Smooth muscle cell (in vitro differentiated cells): ENCODE results near the gene SPRN. TPM values are rescaled to one million over a fixed set of nuclear protein-coding genes. Genes with fewer than 3 reads are reported as not detected.
"Not testable (repeated sequence)": the region's sequence is repeated elsewhere in the genome, so short reads cannot be mapped to it uniquely, and the experiment has no call there.

Source experiments
- DNase-seq: peaks from one replicate; lab custom pipeline; 2025; ENCODE audit not compliant: unreplicated experiment; lab: John Stamatoyannopoulos, UW
- H2AFZ ChIP-seq: fragments of 200-600 bp; sonication (generic); 2 replicates; pipeline ENCODE4 v1.6.0; 2016; ENCODE audit warnings: antibody characterized with exemption, low read depth, mild to moderate bottlenecking
- H3F3A ChIP-seq: fragments of 200-600 bp; sonication (generic); 2 replicates; pipeline ENCODE4 v1.6.0; 2017; ENCODE audit warnings: antibody characterized with exemption, low read depth
- H3K27ac ChIP-seq: fragments of 200-600 bp; sonication (generic); 2 replicates; pipeline ENCODE4 v1.5.1; 2016; ENCODE audit warnings: low read depth, mild to moderate bottlenecking
- H3K27me3 ChIP-seq: fragments of 200-600 bp; sonication (generic); 2 replicates; pipeline ENCODE4 v1.6.1; 2016; ENCODE audit warnings: low read depth, mild to moderate bottlenecking
- H3K36me3 ChIP-seq: fragments of 200-600 bp; sonication (generic); 2 replicates; pipeline ENCODE4 v1.5.1; 2016; ENCODE audit warnings: low read depth
- H3K4me1 ChIP-seq: fragments of 200-600 bp; sonication (generic); 2 replicates; pipeline ENCODE4 v1.5.1; 2016; ENCODE audit warnings: low read depth
- H3K4me2 ChIP-seq: fragments of 200-600 bp; sonication (generic); 2 replicates; pipeline ENCODE4 v1.6.0; 2016; ENCODE audit warnings: mild to moderate bottlenecking
- H3K4me3 ChIP-seq: fragments of 200-600 bp; sonication (generic); 2 replicates; pipeline ENCODE4 v1.5.1; 2016; ENCODE audit warnings: mild to moderate bottlenecking
- H3K79me2 ChIP-seq: fragments of 200-600 bp; sonication (generic); 2 replicates; pipeline ENCODE4 v1.6.0; 2016; ENCODE audit warnings: low read depth, mild to moderate bottlenecking
- H3K9ac ChIP-seq: fragments of 200-600 bp; sonication (generic); 2 replicates; pipeline ENCODE4 v1.6.0; 2016; ENCODE audit warnings: low read depth
- H3K9me3 ChIP-seq: fragments of 200-600 bp; sonication (generic); replicated peaks from 2 replicates; pipeline ENCODE4 v1.5.1; 2016; ENCODE audit warnings: low read depth
- H4K20me1 ChIP-seq: fragments of 200-600 bp; sonication (generic); 2 replicates; pipeline ENCODE4 v1.6.0; 2016; ENCODE audit warnings: low read depth
- CTCF ChIP-seq: fragments of 200-600 bp; sonication (generic); IDR thresholded peaks from 2 replicates; pipeline ENCODE4 v1.5.1; 2017; ENCODE audit warnings: borderline replicate concordance, mild to moderate bottlenecking, antibody characterized with exemption; ENCODE audit not compliant: insufficient read depth, poor library complexity, severe bottlenecking
- WGBS: methylation state at CpG from one replicate; pipeline ENCODE4 v1.1.7; 2016; ENCODE audit warnings: low lambda C conversion rate; 5-methylcytosine and 5-hydroxymethylcytosine counted together
- polyA plus RNA-seq: library from polyadenylated mRNA; unstranded; fragments of >200 nt; fragmentation: Nextera tagmentation; extraction: Ambion mirVana; gene quantifications from 2 replicates; pipeline ENCODE4 v1.2.1, GENCODE V29; 2016
- total RNA-seq: library from RNA; depleted of rRNA; stranded (reverse); fragments of >200 nt; gene quantifications from 2 replicates; pipeline ENCODE4 v1.2.3, GENCODE V29; 2014

The SPRN gene
- total and polyA plus RNA-seq, 2 experiments from 2014 or later: 0.13 to 1.00 TPM

GRCh38 chr10:133440633-133441285, 16.3 kb upstream of the SPRN start:
- Histone ChIP-seq H3K27ac (no peak overlapping the region), H3K9me3 (no peaks in the 10 kb centered on the region), H3F3A (no peaks in the 10 kb centered on the region), H4K20me1 (no peaks in the 10 kb centered on the region), H2AFZ (no peak overlapping the region), H3K36me3 (no peaks in the 10 kb centered on the region), H3K4me2 (no peak overlapping the region), H3K4me3 (no peak overlapping the region), H3K79me2 (no peaks in the 10 kb centered on the region), H3K9ac (no peak overlapping the region), H3K27me3 (no peaks in the 10 kb centered on the region), H3K4me1 (no peaks in the 10 kb centered on the region)
- TF ChIP-seq CTCF: no peak
- no peak for DNase-seq
- WGBS: 93% methylated on average over 16 of the region's 18 CpGs

GRCh38 chr10:133439517-133440461, 15.4 kb upstream of the SPRN start:
- no peak for DNase-seq
- H3F3A ChIP-seq: no peaks in the 10 kb centered on the region
- 90% methylated on average over 25 of the region's 25 CpGs for WGBS
- H4K20me1 ChIP-seq: no peaks in the 10 kb centered on the region
- no peaks in the 10 kb centered on the region for H3K9me3 ChIP-seq
- H3K4me3 ChIP-seq: no peak overlapping the region
- no peaks in the 10 kb centered on the region for H3K4me1 ChIP-seq
- no peak overlapping the region for H2AFZ ChIP-seq
- no peak overlapping the region for H3K4me2 ChIP-seq
- no peaks in the 10 kb centered on the region for H3K79me2 ChIP-seq
- no peaks in the 10 kb centered on the region for H3K27me3 ChIP-seq
- no peak overlapping the region for H3K9ac ChIP-seq
- no peaks in the 10 kb centered on the region for H3K36me3 ChIP-seq
- H3K27ac ChIP-seq: no peak overlapping the region
- TF ChIP-seq CTCF: no peak

GRCh38 chr10:133438711-133439273, 14.4 kb upstream of the SPRN start:
- DNase-seq: no peak
- H3K9ac ChIP-seq: no peak overlapping the region
- no peaks in the 10 kb centered on the region for H3K36me3 ChIP-seq
- no peaks in the 10 kb centered on the region for H3K79me2 ChIP-seq
- H3K4me3 ChIP-seq: no peak overlapping the region
- no peaks in the 10 kb centered on the region for H4K20me1 ChIP-seq
- H3K27ac ChIP-seq: no peak overlapping the region
- H3K4me1 ChIP-seq: no peaks in the 10 kb centered on the region
- no peaks in the 10 kb centered on the region for H3K27me3 ChIP-seq
- no peak overlapping the region for H3K4me2 ChIP-seq
- H3K9me3 ChIP-seq: no peaks in the 10 kb centered on the region
- no peak overlapping the region for H2AFZ ChIP-seq
- 65% methylated on average over 11 of the region's 11 CpGs for WGBS
- TF ChIP-seq CTCF: no peak
- no peaks in the 10 kb centered on the region for H3F3A ChIP-seq

- DNase-seq, H3F3A ChIP-seq, H3K79me2 ChIP-seq, H3K4me1 ChIP-seq, H3K36me3 ChIP-seq, H3K4me2 ChIP-seq, H3K27me3 ChIP-seq, H3K27ac ChIP-seq, H3K9me3 ChIP-seq, H3K4me3 ChIP-seq, H4K20me1 ChIP-seq, H2AFZ ChIP-seq, H3K9ac ChIP-seq: not testable (repeated sequence)
- 81% methylated on average over 6 of the region's 25 CpGs for WGBS
Observed at GRCh38 chr10:133432789-133433188, 8.4 kb upstream of the SPRN start.

- not testable (repeated sequence) for H3K79me2 ChIP-seq, H3K4me2 ChIP-seq, DNase-seq, H2AFZ ChIP-seq, H4K20me1 ChIP-seq, H3K27me3 ChIP-seq, H3F3A ChIP-seq, H3K9ac ChIP-seq, H3K36me3 ChIP-seq, H3K4me1 ChIP-seq, H3K27ac ChIP-seq, H3K4me3 ChIP-seq, H3K9me3 ChIP-seq
- 81% methylated on average over 9 of the region's 9 CpGs for WGBS
Observed at GRCh38 chr10:133431888-133432613, 7.6 kb upstream of the SPRN start.
